Dendritic cell treated with granulocyte-macrophage colony-stimulating factor and Interleukin-4, amounts not matched to agents 40 ng/mL and 50 ng/mL, for 4 days (primary cell): ENCODE measurements around the gene STXBP2.

ENCODE experiments used
- H3K27ac Mint-ChIP-seq: one replicate; pipeline ENCODE4 v1.8.0; 2022; ENCODE audit warnings: mild to moderate bottlenecking, mixed read lengths
- H3K27me3 Mint-ChIP-seq: one replicate; pipeline ENCODE4 v1.8.0; 2022; ENCODE audit warnings: mild to moderate bottlenecking, mixed read lengths
- H3K36me3 Mint-ChIP-seq: one replicate; pipeline ENCODE4 v1.8.0; 2022; ENCODE audit warnings: low read depth, mixed read lengths
- H3K4me1 Mint-ChIP-seq: one replicate; pipeline ENCODE4 v1.8.0; 2022; ENCODE audit warnings: low read depth, mixed read lengths
- H3K4me3 Mint-ChIP-seq: one replicate; pipeline ENCODE4 v1.8.0; 2022; ENCODE audit warnings: mild to moderate bottlenecking, moderate library complexity, mixed read lengths
- H3K9me3 Mint-ChIP-seq: one replicate; pipeline ENCODE4 v1.8.0; 2022; ENCODE audit warnings: mixed read lengths
- intact Hi-C: fragments of 100-400 bp; cut with micrococcal nuclease; formaldehyde crosslinking; loops from one replicate; pipeline ENCODE4 v1.15.0; 2022

The STXBP2 gene

GRCh38 chr19:7636691-7637373 lies at the start of gene STXBP2:
TSS of gene STXBP2 (plus strand) at chr19:7637110. CDS start at chr19:7637150, 40 bp downstream.
- H3K4me1 Mint-ChIP-seq = peaks cover 60% of the 10 kb centered on the region
- peaks cover 72% of the 10 kb centered on the region for H3K36me3 Mint-ChIP-seq
- peak within 1 kb of the TSS; percentile 92 for H3K4me3 Mint-ChIP-seq
- intact Hi-C loops = no loop called here
- H3K9me3 Mint-ChIP-seq = no peaks in the 10 kb centered on the region
- H3K27me3 Mint-ChIP-seq = no peaks in the 10 kb centered on the region
- peak within 1 kb of the TSS; percentile 95 for H3K27ac Mint-ChIP-seq

DNA sequence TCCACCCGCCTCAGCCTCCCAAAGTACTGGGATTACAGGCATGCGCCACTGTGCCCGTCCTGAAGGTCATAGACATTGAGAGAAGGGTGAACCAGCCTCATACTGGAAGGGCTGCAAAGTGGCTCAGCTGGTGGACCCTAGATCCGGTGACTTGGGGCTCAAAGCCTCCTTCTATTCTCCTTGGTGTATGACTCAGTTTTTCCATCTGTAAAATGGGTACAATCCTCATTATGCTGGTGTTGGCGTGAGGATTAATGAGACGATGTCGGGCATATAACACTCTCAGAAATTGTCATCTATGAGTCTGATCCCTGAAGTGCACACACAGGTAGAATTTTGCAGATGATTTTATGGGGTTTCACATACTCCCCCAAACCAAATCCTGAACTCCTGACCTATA lies 47.1 kb upstream of the STXBP2 start:
- Mint-ChIP-seq H3K27ac (no peak overlapping the region), H3K27me3 (peaks cover 57% of the 10 kb centered on the region), H3K4me3 (no peak overlapping the region), H3K4me1 (peaks cover 11% of the 10 kb centered on the region), H3K9me3 (no peaks in the 10 kb centered on the region), H3K36me3 (no peaks in the 10 kb centered on the region)
- intact Hi-C loops = no loop called here

- Mint-ChIP-seq H3K9me3 (no peaks in the 10 kb centered on the region), H3K36me3 (no peaks in the 10 kb centered on the region), H3K4me3 (no peak overlapping the region), H3K4me1 (peaks cover 10% of the 10 kb centered on the region), H3K27ac (no peak overlapping the region), H3K27me3 (peaks cover 62% of the 10 kb centered on the region)
- intact Hi-C loops = no loop called here
Measured at GRCh38 chr19:7590256-7590655, 46.7 kb upstream of the STXBP2 start.

DNA sequence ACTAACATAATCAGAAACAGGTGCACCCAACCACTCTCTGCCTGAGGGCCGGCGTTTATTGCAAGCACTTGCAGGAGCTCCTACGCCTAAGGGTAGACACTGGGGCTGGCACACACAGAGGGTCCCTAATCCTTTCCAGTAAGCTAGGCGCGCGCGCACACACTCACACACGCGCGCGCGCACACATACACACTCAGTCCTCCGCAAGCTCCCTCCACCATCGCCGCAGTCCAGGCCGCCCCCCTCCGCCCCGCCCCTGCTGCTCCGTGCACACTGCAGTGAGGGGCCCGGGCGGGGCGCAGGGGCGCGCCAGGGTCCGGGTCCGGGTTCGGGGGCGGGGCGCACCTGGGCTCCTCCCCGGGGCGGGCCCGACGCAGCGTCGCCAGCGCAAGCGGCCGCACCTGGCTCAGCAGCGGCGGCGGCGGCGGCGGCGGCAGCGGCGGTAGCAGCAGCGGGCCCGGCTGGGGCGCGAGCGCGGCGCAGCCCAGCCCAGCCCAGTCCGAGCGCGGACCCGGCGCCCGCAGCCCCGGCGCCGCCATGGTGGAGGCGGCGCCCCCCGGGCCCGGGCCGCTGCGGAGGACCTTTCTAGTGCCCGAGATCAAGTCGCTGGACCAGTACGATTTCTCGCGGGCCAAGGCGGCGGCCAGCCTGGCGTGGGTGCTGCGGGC lies 41.3 kb upstream of the STXBP2 start, which contains the start of gene CAMSAP3:
TSS of gene CAMSAP3 (plus strand) at position 398 of the 668 bp plus-strand sequence. CDS start at position 538, 140 bp downstream.
- peak within 1 kb of the TSS; percentile 74 for H3K4me3 Mint-ChIP-seq
- H3K4me1 Mint-ChIP-seq = peaks cover 12% of the 10 kb centered on the region
- intact Hi-C loops = no loop called here
- H3K9me3 Mint-ChIP-seq = no peaks in the 10 kb centered on the region
- H3K27me3 Mint-ChIP-seq = peaks cover 73% of the 10 kb centered on the region
- H3K36me3 Mint-ChIP-seq = no peaks in the 10 kb centered on the region
- no peak within 1 kb of the TSS for H3K27ac Mint-ChIP-seq

DNA sequence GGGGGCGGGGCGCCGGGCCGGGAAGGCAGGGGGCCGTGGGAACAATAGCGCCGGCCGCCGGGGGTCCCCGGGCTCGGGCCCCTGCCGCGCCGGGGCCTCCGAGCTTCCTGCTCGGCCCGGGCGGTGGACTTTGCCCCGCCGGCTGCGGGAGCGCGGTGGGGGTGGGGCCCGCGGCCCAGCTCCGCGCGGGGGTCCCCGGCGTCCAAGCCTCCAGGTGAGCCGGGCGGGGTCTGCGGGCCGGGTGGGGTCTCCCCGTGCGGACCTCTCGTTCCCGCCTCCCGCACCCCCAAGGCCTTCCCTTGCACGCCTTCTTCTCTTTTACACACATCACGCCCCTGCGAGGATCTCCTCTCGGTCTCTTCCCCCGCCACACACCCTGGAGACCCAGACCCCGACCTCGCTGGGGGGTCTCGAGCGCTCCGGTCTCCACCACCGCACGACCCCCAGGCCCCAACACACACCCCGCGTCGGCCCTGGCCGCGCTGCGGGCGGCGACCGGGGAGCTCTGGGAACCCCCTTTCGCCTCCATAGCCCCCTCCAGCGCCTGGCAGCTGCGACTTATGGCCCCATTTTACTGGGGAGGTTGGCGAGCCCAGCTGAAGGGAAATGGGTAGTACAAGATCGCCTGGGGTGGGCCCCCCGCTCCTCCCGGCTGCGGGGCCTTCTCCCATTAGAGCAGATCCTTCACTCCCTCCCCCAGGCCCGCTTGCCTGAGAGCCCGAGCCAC lies 40.5 kb upstream of the STXBP2 start:
- H3K4me3 Mint-ChIP-seq = peak overlapping the region; percentile 74
- H3K27me3 Mint-ChIP-seq = peaks cover 67% of the 10 kb centered on the region
- no peaks in the 10 kb centered on the region for H3K36me3 Mint-ChIP-seq
- intact Hi-C loops = no loop called here
- H3K27ac Mint-ChIP-seq = no peak overlapping the region
- H3K9me3 Mint-ChIP-seq = no peaks in the 10 kb centered on the region
- peaks cover 12% of the 10 kb centered on the region for H3K4me1 Mint-ChIP-seq

DNA sequence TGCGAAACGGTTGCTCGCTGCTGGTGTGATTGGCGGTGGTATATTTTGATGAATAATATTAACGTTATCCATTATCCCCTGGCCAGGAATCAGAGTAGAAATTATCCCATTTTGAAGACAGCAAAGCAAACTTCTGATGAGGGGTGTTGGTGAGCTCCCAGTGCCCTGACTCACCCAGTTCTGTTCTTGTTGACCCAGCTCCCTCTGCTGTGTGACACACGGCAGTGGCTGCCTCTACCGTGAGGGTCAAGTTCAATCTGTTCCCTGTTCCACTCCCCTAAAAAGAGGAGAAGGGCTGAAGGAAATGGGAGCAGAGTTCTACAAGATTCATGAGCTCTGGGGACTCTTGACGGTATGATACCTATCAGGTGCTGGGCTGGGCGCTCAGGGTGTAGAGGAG lies 39.2 kb upstream of the STXBP2 start:
- no peaks in the 10 kb centered on the region for H3K9me3 Mint-ChIP-seq
- peaks cover 12% of the 10 kb centered on the region for H3K4me1 Mint-ChIP-seq
- peaks cover 65% of the 10 kb centered on the region for H3K27me3 Mint-ChIP-seq
- intact Hi-C loops = no loop called here
- no peak overlapping the region for H3K4me3 Mint-ChIP-seq
- H3K27ac Mint-ChIP-seq = no peak overlapping the region
- H3K36me3 Mint-ChIP-seq = no peaks in the 10 kb centered on the region

DNA sequence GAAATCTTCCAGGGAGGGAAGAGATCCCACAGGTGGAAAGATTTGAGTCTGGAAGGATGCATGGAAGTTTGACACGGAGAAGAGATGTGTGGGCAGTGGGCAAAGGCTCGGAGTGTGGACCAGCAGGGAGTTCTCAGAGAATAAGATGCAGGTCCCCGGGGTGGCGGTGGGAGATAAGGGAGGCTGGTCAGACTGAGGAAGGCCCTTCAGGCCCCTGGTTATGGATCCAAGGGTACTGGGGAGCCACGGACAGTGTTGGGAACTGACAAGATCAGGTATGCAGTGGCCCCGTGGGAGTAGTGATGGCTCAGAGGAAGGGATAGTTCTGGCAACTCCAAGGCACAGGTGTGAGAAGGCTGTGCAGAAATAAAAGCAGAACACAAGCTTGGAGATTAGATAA lies 38.7 kb upstream of the STXBP2 start:
- Mint-ChIP-seq H3K4me1 (peaks cover 12% of the 10 kb centered on the region), H3K36me3 (no peaks in the 10 kb centered on the region), H3K9me3 (no peaks in the 10 kb centered on the region), H3K27ac (no peak overlapping the region), H3K27me3 (peaks cover 63% of the 10 kb centered on the region), H3K4me3 (no peak overlapping the region)
- intact Hi-C loops = no loop called here

GRCh38 chr19:7600721-7601120 lies 36.2 kb upstream of the STXBP2 start:
- intact Hi-C loops = no loop called here
- Mint-ChIP-seq H3K9me3 (peaks cover 6% of the 10 kb centered on the region), H3K4me3 (no peak overlapping the region), H3K4me1 (peaks cover 6% of the 10 kb centered on the region), H3K27me3 (peaks cover 66% of the 10 kb centered on the region), H3K36me3 (no peaks in the 10 kb centered on the region), H3K27ac (no peak overlapping the region)

DNA sequence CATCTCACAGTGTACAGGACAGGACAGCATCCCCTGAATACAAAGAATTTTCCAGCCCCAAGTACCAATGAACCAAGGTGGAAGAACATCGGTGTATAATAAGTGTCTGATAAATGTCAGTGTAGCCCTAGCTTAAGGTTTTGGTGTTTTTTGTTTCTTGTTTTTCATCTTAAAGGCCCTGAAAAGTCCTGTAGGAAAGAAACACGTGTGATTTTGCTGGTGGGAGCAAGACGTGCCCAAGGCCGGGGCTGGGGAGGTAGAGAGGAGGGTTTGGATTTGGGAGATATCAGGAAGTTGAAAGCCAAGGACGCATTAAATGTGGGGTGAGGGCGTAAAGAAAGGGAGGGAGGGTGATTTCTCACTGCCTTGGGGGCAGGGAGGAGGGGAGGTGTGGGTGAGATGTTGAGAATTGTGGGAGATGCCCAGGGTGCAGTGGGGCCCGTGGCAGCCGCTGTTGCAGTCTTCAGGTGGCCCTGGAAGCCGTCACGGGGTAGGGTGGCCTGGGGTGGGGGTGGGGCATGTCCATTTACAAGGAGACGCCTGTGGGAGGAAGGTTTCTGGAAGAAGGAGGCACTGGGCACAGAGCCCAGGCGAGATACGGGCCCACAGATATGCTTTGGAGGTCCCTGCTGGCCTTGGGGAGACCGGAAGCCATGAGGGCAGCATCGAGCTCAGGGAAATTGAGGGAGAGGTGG lies 34.5 kb upstream of the STXBP2 start:
- no peak overlapping the region for H3K27ac Mint-ChIP-seq
- no peaks in the 10 kb centered on the region for H3K4me1 Mint-ChIP-seq
- H3K9me3 Mint-ChIP-seq = peaks cover 9% of the 10 kb centered on the region
- H3K27me3 Mint-ChIP-seq = peaks cover 56% of the 10 kb centered on the region
- no peaks in the 10 kb centered on the region for H3K36me3 Mint-ChIP-seq
- intact Hi-C loops = no loop called here
- no peak overlapping the region for H3K4me3 Mint-ChIP-seq

GRCh38 chr19:7602935-7603497 lies 33.9 kb upstream of the STXBP2 start:
- Mint-ChIP-seq H3K36me3 (no peaks in the 10 kb centered on the region), H3K27me3 (peaks cover 49% of the 10 kb centered on the region), H3K27ac (no peak overlapping the region), H3K4me3 (no peak overlapping the region), H3K4me1 (no peaks in the 10 kb centered on the region), H3K9me3 (peaks cover 9% of the 10 kb centered on the region)
- intact Hi-C loops = no loop called here

DNA sequence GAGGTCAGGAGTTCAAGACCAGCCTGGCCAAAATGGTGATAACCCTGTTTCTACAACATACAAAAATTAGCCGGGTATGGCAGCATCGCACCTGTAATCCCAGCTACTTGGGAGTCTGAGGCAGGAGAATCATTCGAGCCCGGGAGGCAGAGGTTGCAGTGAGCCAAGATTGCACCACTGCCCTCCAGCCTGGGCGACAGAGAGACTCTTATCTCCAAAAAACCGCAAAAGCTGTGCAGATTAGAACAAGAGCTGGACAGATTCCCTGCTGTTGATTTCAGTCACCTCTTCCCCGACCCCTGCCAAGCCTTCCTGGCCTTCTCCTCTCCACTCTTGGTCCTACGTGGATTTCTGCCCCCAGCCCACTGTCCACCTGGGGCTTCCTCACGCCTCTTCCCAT lies 33.0 kb upstream of the STXBP2 start:
- Mint-ChIP-seq H3K36me3 (no peaks in the 10 kb centered on the region), H3K9me3 (peaks cover 9% of the 10 kb centered on the region), H3K27ac (no peak overlapping the region), H3K27me3 (peaks cover 40% of the 10 kb centered on the region), H3K4me1 (no peaks in the 10 kb centered on the region), H3K4me3 (no peak overlapping the region)
- intact Hi-C loops = no loop called here

GRCh38 chr19:7605490-7606222 lies 31.3 kb upstream of the STXBP2 start:
- no peak overlapping the region for H3K4me3 Mint-ChIP-seq
- no peaks in the 10 kb centered on the region for H3K36me3 Mint-ChIP-seq
- H3K27me3 Mint-ChIP-seq = peaks cover 40% of the 10 kb centered on the region
- H3K4me1 Mint-ChIP-seq = no peaks in the 10 kb centered on the region
- H3K9me3 Mint-ChIP-seq = peaks cover 9% of the 10 kb centered on the region
- H3K27ac Mint-ChIP-seq = no peak overlapping the region
- intact Hi-C loops = no loop called here

GRCh38 chr19:7606289-7606688 lies 30.6 kb upstream of the STXBP2 start:
- no peaks in the 10 kb centered on the region for H3K36me3 Mint-ChIP-seq
- intact Hi-C loops = no loop called here
- no peak overlapping the region for H3K4me3 Mint-ChIP-seq
- H3K4me1 Mint-ChIP-seq = no peaks in the 10 kb centered on the region
- no peak overlapping the region for H3K27ac Mint-ChIP-seq
- H3K27me3 Mint-ChIP-seq = peaks cover 40% of the 10 kb centered on the region
- H3K9me3 Mint-ChIP-seq = peaks cover 9% of the 10 kb centered on the region
